ENCODE data around the gene ARL5B.
A peak's percentile ranks its signal among the peaks of the same experiment; 100 is the strongest.

Gene ARL5B

GRCh38 chr10:18659819-18660535 is 746 bp downstream of the ARL5B start:
- peak; percentile 40 for DNase-seq

- no peak for DNase-seq
Observed at GRCh38 chr10:18660816-18661431, 1.7 kb downstream of the ARL5B start.

- no peak for DNase-seq
Observed at GRCh38 chr10:18664841-18665478, 5.7 kb downstream of the ARL5B start.

GRCh38 chr10:18665815-18666558 is 6.8 kb downstream of the ARL5B start:
- no peak for DNase-seq

- DNase-seq, result no peak
Observed at GRCh38 chr10:18666810-18667209, 7.6 kb downstream of the ARL5B start.

GRCh38 chr10:18668026-18668425 is 8.8 kb downstream of the ARL5B start:
- no peak for DNase-seq

GRCh38 chr10:18675086-18675801 is 16.0 kb downstream of the ARL5B start:
- no peak for DNase-seq

- DNase-seq, result no peak
Observed at GRCh38 chr10:18680754-18681153, 21.5 kb downstream of the ARL5B start.

- DNase-seq, result no peak
Observed at GRCh38 chr10:18681366-18681765, 22.1 kb downstream of the ARL5B start.

- DNase-seq, result no peak
Observed at GRCh38 chr10:18681971-18682411, 22.8 kb downstream of the ARL5B start.

GRCh38 chr10:18683427-18683826 is 24.2 kb downstream of the ARL5B start:
- DNase-seq, result no peak

GRCh38 chr10:18684416-18684815 is 25.2 kb downstream of the ARL5B start:
- no peak for DNase-seq

- no peak for DNase-seq
Observed at GRCh38 chr10:18684953-18685352, 25.7 kb downstream of the ARL5B start.

- DNase-seq, result no peak
Observed at GRCh38 chr10:18685555-18685954, 26.3 kb downstream of the ARL5B start.

GRCh38 chr10:18687195-18687594 is 28.0 kb downstream of the ARL5B start:
- no peak for DNase-seq

- no peak for DNase-seq
Observed at GRCh38 chr10:18687706-18688105, 28.5 kb downstream of the ARL5B start.

GRCh38 chr10:18689498-18689897 is 30.3 kb downstream of the ARL5B start:
- no peak for DNase-seq

- DNase-seq, result no peak
Observed at GRCh38 chr10:18690541-18690940, 31.3 kb downstream of the ARL5B start.

- no peak for DNase-seq
Observed at GRCh38 chr10:18699849-18700840, 40.9 kb downstream of the ARL5B start.

- DNase-seq, result no peak
Observed at GRCh38 chr10:18703521-18703920, 44.3 kb downstream of the ARL5B start.

- no peak for DNase-seq
Observed at GRCh38 chr10:18710201-18710653, 51.0 kb downstream of the ARL5B start.
